A172 (cell line): ENCODE measurements around the gene APLN. TPM values are rescaled to one million over a fixed set of nuclear protein-coding genes. Genes with fewer than 3 reads are reported as not detected.

Source experiments
- DNase-seq: peaks from one replicate; pipeline ENCODE4 v3.0.0-alpha.2; 2015; ENCODE audit warnings: low spot score
- total RNA-seq: library from RNA; depleted of rRNA; stranded (reverse); fragments of >200 nt; shearing (Covaris generic); gene quantifications from 2 replicates; pipeline ENCODE4 v1.2.3, GENCODE V29; 2014; rRNA removed

APLN gene
- total RNA-seq, 1 experiment from 2014 or later = 0.31 TPM

GRCh38 chrX:129596077-129596476 lies 58.7 kb downstream of the APLN start:
- no peak for DNase-seq

Other genes starting within 250 kb of the APLN start
- 26.3 and 28.2 TPM in 2 replicates for gene SMARCA1, start 131.5 kb downstream of the APLN start, total RNA-seq
- gene OCRL, start 114.7 kb downstream of the APLN start, total RNA-seq = 9.7 and 10.1 TPM in 2 replicates
- not detected in 2 replicates for gene XPNPEP2, start 84.0 kb upstream of the APLN start, total RNA-seq
- not detected in 2 replicates for gene SASH3, start 125.0 kb upstream of the APLN start, total RNA-seq
- gene ZDHHC9, start 188.9 kb upstream of the APLN start, total RNA-seq = 10.4 and 18.8 TPM in 2 replicates